HCT116 (cell line): ENCODE data around the gene RELB. TPM values are rescaled to one million over a fixed set of nuclear protein-coding genes. Genes with fewer than 3 reads are reported as not detected.

Source experiments
- ATAC-seq: fragments of 200-7000 bp; cut with Tn5 transposase; 2 replicates; pipeline ENCODE4 v1.9.1; 2020; ENCODE audit warnings: mild to moderate bottlenecking, moderate library complexity
- BruUV-seq: library from RNA; stranded (reverse); fragments of 400-500 nt; replicated peaks from 2 replicates; lab custom pipeline; 2021; lab: Mats Ljungman, UMichigan
- CTCF ChIA-PET: fragments of 300-600 bp; sonication (Branson Sonifier 250); formaldehyde crosslinking; loops from one replicate; lab custom pipeline; 2021; ENCODE audit warnings: antibody characterized with exemption; lab: Charles Lee
- POLR2A ChIA-PET: fragments of 300-600, 350-600 bp; sonication (Branson Sonifier 250); formaldehyde crosslinking; loops from one replicate; lab custom pipeline; 2021; ENCODE audit warnings: antibody characterized with exemption; lab: Charles Lee
- RAD21 ChIA-PET, 2 experiments: fragments of 300-600 bp; sonication (Branson Sonifier 250); formaldehyde crosslinking; loops; one replicate each; lab custom pipeline; 2023; ENCODE audit warnings: low total read pairs in 2 of 2; ENCODE audit not compliant: uncharacterized antibody in 2 of 2, unreplicated experiment in 2 of 2, low non-redundant PET in 1 of 2; lab: Charles Lee
- DNase-seq: peaks from one replicate; pipeline ENCODE4 v3.0.0-alpha.2; 2010; ENCODE audit warnings: low read depth, low spot score
- H2AFZ ChIP-seq: fragments of 200-600 bp; shearing (Covaris generic), sonication (generic); 2 replicates; pipeline ENCODE4 v1.6.1; 2017; ENCODE audit warnings: low read depth, mixed run types, mixed read lengths, antibody characterized with exemption, low read length; ENCODE audit not compliant: poor library complexity, severe bottlenecking
- H3K27ac ChIP-seq: 2 replicates; pipeline ENCODE4 v1.5.1; 2012; ENCODE audit warnings: low read depth, low read length
- H3K27me3 ChIP-seq: fragments of 200-600 bp; sonication (generic); 2 replicates; pipeline ENCODE4 v1.6.1; 2016; ENCODE audit warnings: mixed run types, low read length, mixed read lengths; ENCODE audit not compliant: insufficient read depth
- H3K36me3 ChIP-seq, 2 experiments: fragments of 200-500 bp in 1 of 2; fragments of 200-600 bp in 1 of 2; sonication (Bioruptor generic) in 1 of 2; sonication (generic) in 1 of 2; 2 replicates each; pipeline versions ENCODE4 v1.5.1 to v1.6.1; 2014 to 2016; ENCODE audit warnings: low read length in 2 of 2, inconsistent platforms in 1 of 2, mixed read lengths in 1 of 2, mixed run types in 1 of 2; ENCODE audit not compliant: insufficient read depth in 2 of 2, control insufficient read depth in 1 of 2
- H3K4me1 ChIP-seq, 2 experiments: fragments of 200-600 bp in 1 of 2; sonication (generic) in 1 of 2; 2 replicates each; pipeline versions ENCODE4 v1.5.1 to v1.6.1; 2012 to 2017; ENCODE audit warnings: low read length in 2 of 2, inconsistent platforms in 1 of 2, mild to moderate bottlenecking in 1 of 2, mixed read lengths in 1 of 2, mixed run types in 1 of 2, moderate library complexity in 1 of 2; ENCODE audit not compliant: insufficient read depth in 2 of 2, control insufficient read depth in 1 of 2
- H3K4me2 ChIP-seq: fragments of 200-600 bp; sonication (generic); 2 replicates; pipeline ENCODE4 v1.6.1; 2017; ENCODE audit warnings: mixed run types, low read length, mixed read lengths
- H3K4me3 ChIP-seq, 2 experiments: fragments of 200-600 bp in 1 of 2; sonication (generic) in 1 of 2; replicated peaks in 1 of 2; 2 replicates each; pipeline ENCODE4 v1.5.1; 2011 to 2016; ENCODE audit warnings: low read length in 2 of 2, control low read depth in 1 of 2, low read depth in 1 of 2, mild to moderate bottlenecking in 1 of 2, mixed read lengths in 1 of 2, mixed run types in 1 of 2
- H3K79me2 ChIP-seq: fragments of 200-600 bp; sonication (generic); 2 replicates; pipeline ENCODE4 v1.6.1; 2017; ENCODE audit warnings: mild to moderate bottlenecking, mixed run types, low read length, moderate library complexity, mixed read lengths; ENCODE audit not compliant: insufficient read depth
- H3K9ac ChIP-seq: fragments of 200-600 bp; sonication (generic); 2 replicates; pipeline ENCODE4 v1.6.1; 2016; ENCODE audit warnings: low read length, mixed read lengths
- H3K9me2 ChIP-seq: fragments of 200-600 bp; sonication (generic), shearing (Covaris generic); 2 replicates; pipeline ENCODE4 v1.6.1; 2017; ENCODE audit warnings: mixed run types, mild to moderate bottlenecking, moderate library complexity; ENCODE audit not compliant: insufficient read depth
- H3K9me3 ChIP-seq, 2 experiments: fragments of 200-500 bp in 1 of 2; fragments of 200-600 bp in 1 of 2; sonication (Bioruptor generic) in 1 of 2; sonication (generic) in 1 of 2; 2 replicates each; pipeline ENCODE4 v1.6.1; 2014 to 2017; ENCODE audit warnings: low read length in 2 of 2, mixed read lengths in 2 of 2, inconsistent platforms in 1 of 2, low read depth in 1 of 2, mild to moderate bottlenecking in 1 of 2, mixed run types in 1 of 2, moderate library complexity in 1 of 2; ENCODE audit not compliant: control insufficient read depth in 1 of 2, insufficient read depth in 1 of 2
- H4K20me1 ChIP-seq: fragments of 200-600 bp; sonication (generic), shearing (Covaris generic); 2 replicates; pipeline ENCODE4 v1.6.1; 2017; ENCODE audit warnings: mixed run types, mild to moderate bottlenecking, moderate library complexity; ENCODE audit not compliant: insufficient read depth
- CBX3 ChIP-seq: IDR thresholded peaks from 2 replicates; pipeline ENCODE4 v1.6.1; 2012; ENCODE audit warnings: low read depth
- CEBPB ChIP-seq: IDR thresholded peaks from 2 replicates; pipeline ENCODE4 v1.6.1; 2012; ENCODE audit warnings: low read depth
- ELF1 ChIP-seq: IDR thresholded peaks from 2 replicates; pipeline ENCODE4 v1.6.1; 2012; ENCODE audit warnings: low read depth, borderline replicate concordance
- EZH2 ChIP-seq: fragments of 200-600 bp; sonication (generic); IDR thresholded peaks from 2 replicates; pipeline ENCODE4 v1.6.1; 2017; ENCODE audit warnings: antibody characterized with exemption, mixed run types
- EZH2phosphoT487 ChIP-seq: fragments of 200-600 bp; IDR thresholded peaks from 2 replicates; pipeline ENCODE4 v1.6.1; 2018; ENCODE audit warnings: antibody characterized with exemption, borderline replicate concordance
- POLR2AphosphoS5 ChIP-seq: IDR thresholded peaks from 2 replicates; pipeline ENCODE4 v1.6.1; 2011; ENCODE audit warnings: mild to moderate bottlenecking, low read depth, low read length, moderate library complexity
- RAD21 ChIP-seq: IDR thresholded peaks from 2 replicates; pipeline ENCODE4 v1.6.1; 2012; ENCODE audit warnings: low read depth, mild to moderate bottlenecking
- SP1 ChIP-seq: IDR thresholded peaks from 2 replicates; pipeline ENCODE4 v1.6.1; 2012; ENCODE audit warnings: low read depth
- SRF ChIP-seq: IDR thresholded peaks from 2 replicates; pipeline ENCODE4 v1.6.1; 2012; ENCODE audit warnings: low read depth
- intact Hi-C: fragments of 100-400 bp; cut with micrococcal nuclease; formaldehyde crosslinking; loops from 2 replicates; pipeline ENCODE4 v1.10.0; 2022
- total RNA-seq: library from RNA; stranded (reverse); gene quantifications from one replicate; pipeline ENCODE4 v1.2.1, GENCODE V29; 2021; ENCODE audit not compliant: unreplicated experiment
- TF ChIP-seq, protein P1 (sequence below), 3 experiments: fragments of 200-600 bp in 1 of 3; sonication (generic) in 1 of 3; IDR thresholded peaks in 2 of 3; conservative IDR thresholded peaks in 1 of 3; 2 replicates each; pipeline ENCODE4 v1.5.1; 2012 to 2017; ENCODE audit warnings: low read depth in 2 of 3, low read length in 2 of 3, antibody characterized with exemption in 1 of 3, borderline replicate concordance in 1 of 3, control low read depth in 1 of 3, mild to moderate bottlenecking in 1 of 3, mixed read lengths in 1 of 3, mixed run types in 1 of 3, moderate library complexity in 1 of 3; ENCODE audit not compliant: insufficient read depth in 1 of 3
- TF ChIP-seq, protein P2 (sequence below): IDR thresholded peaks from 2 replicates; pipeline ENCODE4 v1.6.1; 2012

The RELB gene
- total RNA-seq, 1 experiment from 2014 or later = 12.9 TPM

DNA sequence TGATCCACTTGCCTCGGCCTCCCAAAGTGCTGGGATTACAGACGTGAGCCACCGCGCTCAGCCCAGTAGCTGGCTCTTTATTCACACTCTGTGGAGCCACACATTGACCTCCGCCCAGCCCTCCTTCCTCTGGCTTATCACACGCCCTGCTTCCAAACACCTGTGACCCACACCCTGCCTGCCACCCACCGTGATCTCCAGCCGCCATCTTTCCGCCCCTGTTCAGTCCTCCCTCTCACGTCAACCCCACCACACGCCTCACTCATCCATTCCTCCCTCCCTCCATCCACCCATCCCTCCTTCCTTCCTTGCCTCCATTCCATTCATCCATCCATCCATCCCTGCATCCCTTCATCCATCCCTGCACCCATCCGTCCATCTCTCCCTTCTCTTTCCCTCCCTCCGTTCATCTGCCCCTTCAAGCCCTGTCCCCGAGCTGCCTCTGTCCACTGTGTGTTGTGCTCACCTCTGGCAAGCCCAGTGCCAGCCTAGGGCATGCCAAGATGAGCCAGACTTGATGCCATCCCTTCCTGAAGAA is 57.4 kb downstream of the RELB start:
- no peak overlapping the region for H3K4me2 ChIP-seq
- no peak overlapping the region for H2AFZ ChIP-seq
- ChIA-PET CTCF (interaction anchor here (1.0 to 1.4 kb wide), 12 partner anchors 14 to 335 kb away, joined by 3 to 18 read pairs (median 5); partner anchors contain the start of genes CLASRP, PPP1R37 and TOMM40), POLR2A (no interaction called here), RAD21 (no interaction called here)
- H3K79me2 ChIP-seq = peaks cover 21% of the 10 kb centered on the region
- H3K4me1 ChIP-seq = no peaks in the 10 kb centered on the region
- no peak for DNase-seq
- BruUV-seq = no TSS peak
- H3K27ac ChIP-seq = no peak overlapping the region
- no peak for TF ChIP-seq ELF1
- no peak for TF ChIP-seq EZH2phosphoT487
- TF ChIP-seq, protein P1, sequence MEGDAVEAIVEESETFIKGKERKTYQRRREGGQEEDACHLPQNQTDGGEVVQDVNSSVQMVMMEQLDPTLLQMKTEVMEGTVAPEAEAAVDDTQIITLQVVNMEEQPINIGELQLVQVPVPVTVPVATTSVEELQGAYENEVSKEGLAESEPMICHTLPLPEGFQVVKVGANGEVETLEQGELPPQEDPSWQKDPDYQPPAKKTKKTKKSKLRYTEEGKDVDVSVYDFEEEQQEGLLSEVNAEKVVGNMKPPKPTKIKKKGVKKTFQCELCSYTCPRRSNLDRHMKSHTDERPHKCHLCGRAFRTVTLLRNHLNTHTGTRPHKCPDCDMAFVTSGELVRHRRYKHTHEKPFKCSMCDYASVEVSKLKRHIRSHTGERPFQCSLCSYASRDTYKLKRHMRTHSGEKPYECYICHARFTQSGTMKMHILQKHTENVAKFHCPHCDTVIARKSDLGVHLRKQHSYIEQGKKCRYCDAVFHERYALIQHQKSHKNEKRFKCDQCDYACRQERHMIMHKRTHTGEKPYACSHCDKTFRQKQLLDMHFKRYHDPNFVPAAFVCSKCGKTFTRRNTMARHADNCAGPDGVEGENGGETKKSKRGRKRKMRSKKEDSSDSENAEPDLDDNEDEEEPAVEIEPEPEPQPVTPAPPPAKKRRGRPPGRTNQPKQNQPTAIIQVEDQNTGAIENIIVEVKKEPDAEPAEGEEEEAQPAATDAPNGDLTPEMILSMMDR (IDR thresholded peaks at IDR 0.05 in 2 of 3, conservative IDR thresholded peaks at IDR 0.05 in 1 of 3; ENCODE audit: borderline replicate concordance in 1 of 3, insufficient read depth in 1 of 3, low read depth in 2 of 3, low read length in 2 of 3) = no peak
- TF ChIP-seq CEBPB = no peak
- no peak for TF ChIP-seq SRF
- no peak for TF ChIP-seq RAD21
- TF ChIP-seq SP1 = no peak
- TF ChIP-seq CBX3 = no peak
- TF ChIP-seq, protein P2, sequence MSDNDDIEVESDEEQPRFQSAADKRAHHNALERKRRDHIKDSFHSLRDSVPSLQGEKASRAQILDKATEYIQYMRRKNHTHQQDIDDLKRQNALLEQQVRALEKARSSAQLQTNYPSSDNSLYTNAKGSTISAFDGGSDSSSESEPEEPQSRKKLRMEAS = no peak
- no peak for TF ChIP-seq POLR2AphosphoS5
- TF ChIP-seq EZH2 = no peak
- H3K27me3 ChIP-seq = no peaks in the 10 kb centered on the region
- intact Hi-C loops = loop anchor here (1.0 to 5.0 kb wide), 2 partner anchors 69 to 156 kb away; no protein-coding TSS in a partner anchor
- no peak overlapping the region for H3K4me3 ChIP-seq
- H3K9me2 ChIP-seq = no peaks in the 10 kb centered on the region
- no peaks in the 10 kb centered on the region for H3K9me3 ChIP-seq
- no peak overlapping the region for H3K9ac ChIP-seq
- ATAC-seq = no peak
- no peaks in the 10 kb centered on the region for H4K20me1 ChIP-seq
- peaks cover 51 to 54% of the 10 kb centered on the region in 2 experiments; a peak in 3 of 4 replicates for H3K36me3 ChIP-seq
